Smooth muscle cell (in vitro differentiated cells): Measurements from ENCODE around the gene HMCN2. TPM values are rescaled to one million over a fixed set of nuclear protein-coding genes. Genes with fewer than 3 reads are reported as not detected.

Experiments
- DNase-seq: peaks from one replicate; lab custom pipeline; 2025; ENCODE audit not compliant: unreplicated experiment; lab: John Stamatoyannopoulos, UW
- H2AFZ ChIP-seq: fragments of 200-600 bp; sonication (generic); 2 replicates; pipeline ENCODE4 v1.6.0; 2016; ENCODE audit warnings: antibody characterized with exemption, low read depth, mild to moderate bottlenecking
- H3F3A ChIP-seq: fragments of 200-600 bp; sonication (generic); 2 replicates; pipeline ENCODE4 v1.6.0; 2017; ENCODE audit warnings: antibody characterized with exemption, low read depth
- H3K27ac ChIP-seq: fragments of 200-600 bp; sonication (generic); 2 replicates; pipeline ENCODE4 v1.5.1; 2016; ENCODE audit warnings: low read depth, mild to moderate bottlenecking
- H3K27me3 ChIP-seq: fragments of 200-600 bp; sonication (generic); 2 replicates; pipeline ENCODE4 v1.6.1; 2016; ENCODE audit warnings: low read depth, mild to moderate bottlenecking
- H3K36me3 ChIP-seq: fragments of 200-600 bp; sonication (generic); 2 replicates; pipeline ENCODE4 v1.5.1; 2016; ENCODE audit warnings: low read depth
- H3K4me1 ChIP-seq: fragments of 200-600 bp; sonication (generic); 2 replicates; pipeline ENCODE4 v1.5.1; 2016; ENCODE audit warnings: low read depth
- H3K4me2 ChIP-seq: fragments of 200-600 bp; sonication (generic); 2 replicates; pipeline ENCODE4 v1.6.0; 2016; ENCODE audit warnings: mild to moderate bottlenecking
- H3K4me3 ChIP-seq: fragments of 200-600 bp; sonication (generic); 2 replicates; pipeline ENCODE4 v1.5.1; 2016; ENCODE audit warnings: mild to moderate bottlenecking
- H3K79me2 ChIP-seq: fragments of 200-600 bp; sonication (generic); 2 replicates; pipeline ENCODE4 v1.6.0; 2016; ENCODE audit warnings: low read depth, mild to moderate bottlenecking
- H3K9ac ChIP-seq: fragments of 200-600 bp; sonication (generic); 2 replicates; pipeline ENCODE4 v1.6.0; 2016; ENCODE audit warnings: low read depth
- H3K9me3 ChIP-seq: fragments of 200-600 bp; sonication (generic); replicated peaks from 2 replicates; pipeline ENCODE4 v1.5.1; 2016; ENCODE audit warnings: low read depth
- H4K20me1 ChIP-seq: fragments of 200-600 bp; sonication (generic); 2 replicates; pipeline ENCODE4 v1.6.0; 2016; ENCODE audit warnings: low read depth
- WGBS: methylation state at CpG from one replicate; pipeline ENCODE4 v1.1.7; 2016; ENCODE audit warnings: low lambda C conversion rate; 5-methylcytosine and 5-hydroxymethylcytosine counted together
- polyA plus RNA-seq: library from polyadenylated mRNA; unstranded; fragments of >200 nt; fragmentation: Nextera tagmentation; extraction: Ambion mirVana; gene quantifications from 2 replicates; pipeline ENCODE4 v1.2.1, GENCODE V29; 2016
- total RNA-seq: library from RNA; depleted of rRNA; stranded (reverse); fragments of >200 nt; gene quantifications from 2 replicates; pipeline ENCODE4 v1.2.3, GENCODE V29; 2014
- TF ChIP-seq, protein P1 (sequence below): fragments of 200-600 bp; sonication (generic); IDR thresholded peaks from 2 replicates; pipeline ENCODE4 v1.5.1; 2017; ENCODE audit warnings: borderline replicate concordance, mild to moderate bottlenecking, antibody characterized with exemption; ENCODE audit not compliant: insufficient read depth, poor library complexity, severe bottlenecking

HMCN2 gene
- total and polyA plus RNA-seq, 2 experiments from 2014 or later = under 0.01 TPM; not detected in 1

GRCh38 chr9:130245474-130245873, 20.1 kb upstream of the HMCN2 start:
- Histone ChIP-seq H3F3A (no peaks in the 10 kb centered on the region), H3K36me3 (no peaks in the 10 kb centered on the region), H3K9ac (no peak overlapping the region), H3K9me3 (no peaks in the 10 kb centered on the region), H3K4me3 (no peak overlapping the region), H3K4me1 (peaks cover 3% of the 10 kb centered on the region), H3K79me2 (no peaks in the 10 kb centered on the region), H3K27me3 (peaks cover 11% of the 10 kb centered on the region), H4K20me1 (no peaks in the 10 kb centered on the region), H2AFZ (no peak overlapping the region), H3K4me2 (no peak overlapping the region), H3K27ac (no peak overlapping the region)
- TF ChIP-seq, protein P1, sequence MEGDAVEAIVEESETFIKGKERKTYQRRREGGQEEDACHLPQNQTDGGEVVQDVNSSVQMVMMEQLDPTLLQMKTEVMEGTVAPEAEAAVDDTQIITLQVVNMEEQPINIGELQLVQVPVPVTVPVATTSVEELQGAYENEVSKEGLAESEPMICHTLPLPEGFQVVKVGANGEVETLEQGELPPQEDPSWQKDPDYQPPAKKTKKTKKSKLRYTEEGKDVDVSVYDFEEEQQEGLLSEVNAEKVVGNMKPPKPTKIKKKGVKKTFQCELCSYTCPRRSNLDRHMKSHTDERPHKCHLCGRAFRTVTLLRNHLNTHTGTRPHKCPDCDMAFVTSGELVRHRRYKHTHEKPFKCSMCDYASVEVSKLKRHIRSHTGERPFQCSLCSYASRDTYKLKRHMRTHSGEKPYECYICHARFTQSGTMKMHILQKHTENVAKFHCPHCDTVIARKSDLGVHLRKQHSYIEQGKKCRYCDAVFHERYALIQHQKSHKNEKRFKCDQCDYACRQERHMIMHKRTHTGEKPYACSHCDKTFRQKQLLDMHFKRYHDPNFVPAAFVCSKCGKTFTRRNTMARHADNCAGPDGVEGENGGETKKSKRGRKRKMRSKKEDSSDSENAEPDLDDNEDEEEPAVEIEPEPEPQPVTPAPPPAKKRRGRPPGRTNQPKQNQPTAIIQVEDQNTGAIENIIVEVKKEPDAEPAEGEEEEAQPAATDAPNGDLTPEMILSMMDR = no peak
- WGBS = 94% methylated on average over 11 of the region's 11 CpGs
- DNase-seq = no peak

DNA sequence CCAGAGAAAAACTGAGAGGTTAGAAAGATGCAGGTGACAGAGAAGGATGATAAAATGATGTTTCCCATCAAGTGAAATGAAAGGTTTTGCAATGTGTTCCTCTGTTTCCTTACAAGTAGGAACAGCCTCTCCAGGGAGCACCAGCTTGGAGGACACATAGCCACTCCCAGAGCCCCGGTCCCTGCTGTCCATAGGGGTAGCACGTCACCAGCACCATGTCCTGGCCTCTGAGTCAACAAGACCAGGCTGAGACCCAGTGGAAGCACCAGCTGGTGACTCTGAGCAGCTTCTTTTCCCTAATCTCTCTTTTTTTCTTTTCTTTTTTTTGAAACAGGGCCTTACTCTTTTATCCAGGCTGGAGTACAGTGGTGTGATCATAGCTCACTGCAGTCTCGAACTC, 19.4 kb upstream of the HMCN2 start:
- Histone ChIP-seq H3K4me1 (peaks cover 3% of the 10 kb centered on the region), H3K36me3 (no peaks in the 10 kb centered on the region), H3K27me3 (peaks cover 11% of the 10 kb centered on the region), H3K4me3 (no peak overlapping the region), H2AFZ (no peak overlapping the region), H3K9ac (no peak overlapping the region), H3K27ac (no peak overlapping the region), H3K4me2 (no peak overlapping the region), H4K20me1 (no peaks in the 10 kb centered on the region), H3K79me2 (no peaks in the 10 kb centered on the region), H3F3A (no peaks in the 10 kb centered on the region), H3K9me3 (no peaks in the 10 kb centered on the region)
- TF ChIP-seq, protein P1 = no peak
- no peak for DNase-seq
- 81% methylated on average over 3 of the region's 3 CpGs for WGBS

- 71% methylated on average over 23 of the region's 23 CpGs for WGBS
- TF ChIP-seq, protein P1 = no peak
- Histone ChIP-seq H3K9ac (no peak overlapping the region), H3K27ac (no peak overlapping the region), H3K79me2 (no peaks in the 10 kb centered on the region), H2AFZ (no peak overlapping the region), H3K4me1 (no peaks in the 10 kb centered on the region), H3K4me2 (no peak overlapping the region), H3K4me3 (no peak overlapping the region), H3K27me3 (peaks cover 3% of the 10 kb centered on the region), H4K20me1 (no peaks in the 10 kb centered on the region), H3F3A (no peaks in the 10 kb centered on the region), H3K9me3 (no peaks in the 10 kb centered on the region), H3K36me3 (no peaks in the 10 kb centered on the region)
- DNase-seq = no peak
Measured at GRCh38 chr9:130254747-130255630, 10.6 kb upstream of the HMCN2 start.
